K562 (cell line): ENCODE results near the gene SLC6A7.

Experiments used
- FOXA1 ChIP-seq: fragments of 450-650 bp; IDR thresholded peaks from 2 replicates; pipeline ENCODE4 v1.6.1; 2016; ENCODE audit warnings: mild to moderate bottlenecking, borderline replicate concordance
- POLR2A ChIP-seq: fragments of 450-650 bp; conservative IDR thresholded peaks from 2 replicates; pipeline ENCODE4 v1.6.1; 2016

- TF ChIP-seq FOXA1 (no peak), POLR2A (no peak)
These were observed 59.1 kb downstream of the SLC6A7 start for GRCh38 chr5:150248946-150249345.
